Measurements from ENCODE around the gene HABP2. TPM values are rescaled to one million over a fixed set of nuclear protein-coding genes. Genes with fewer than 3 reads are reported as not detected.

The HABP2 gene
- total and polyA plus RNA-seq, 2 experiments from 2014 or later = not detected

GRCh38 chr10:113581092-113581491 is 28.2 kb downstream of the HABP2 start:
- Histone ChIP-seq H4K20me1 (replicated peaks; ENCODE audit: insufficient read depth) (no peaks in the 10 kb centered on the region; the same call in 1 of the 2 replicates), H3K4me3 (no peak overlapping the region), H2AFZ (no peak overlapping the region), H3K9me2 (ENCODE audit: insufficient read depth) (peaks cover 6% of the 10 kb centered on the region; the same call in 1 of the 2 replicates), H3K36me3 (ENCODE audit: insufficient read depth) (no peaks in the 10 kb centered on the region), H3F3A (replicated peaks; ENCODE audit: low read depth) (no peaks in the 10 kb centered on the region), H3K4me1 (ENCODE audit: insufficient read depth) (no peaks in the 10 kb centered on the region), H3K79me2 (replicated peaks; ENCODE audit: insufficient read depth) (no peaks in the 10 kb centered on the region), H3K4me2 (no peak overlapping the region), H3K27me3 (ENCODE audit: insufficient read depth) (no peaks in the 10 kb centered on the region), H3K27ac (ENCODE audit: low read depth) (no peak overlapping the region)
- ATAC-seq (no peak), DNase-seq (ENCODE audit: low spot score) (no peak)
- H3K4me1 Mint-ChIP-seq = peaks cover 5% of the 10 kb centered on the region; the same call in 2 of the 3 replicates
- H3K27me3 Mint-ChIP-seq (ENCODE audit: insufficient read depth, low read depth, poor library complexity) = peaks cover 6% of the 10 kb centered on the region
- H3K36me3 Mint-ChIP-seq (ENCODE audit: low read depth) = no peaks in the 10 kb centered on the region
- H3K4me3 Mint-ChIP-seq = no peak overlapping the region
- H3K27ac Mint-ChIP-seq = no peak overlapping the region
- H3K9me3 Mint-ChIP-seq = no peaks in the 10 kb centered on the region
- TF ChIP-seq REST (IDR thresholded peaks at IDR 0.05; ENCODE audit: unreplicated experiment) (no peak), ZNF462 (CRISPR knock-in tag; IDR thresholded peaks at IDR 0.05) (no peak), EZH2phosphoT487 (IDR thresholded peaks at IDR 0.05; ENCODE audit: unreplicated experiment) (no peak), JUNB (IDR thresholded peaks at IDR 0.05; ENCODE audit: unreplicated experiment) (no peak), ZNF331 (CRISPR knock-in tag; IDR thresholded peaks at IDR 0.05; ENCODE audit: low read depth) (no peak), POLR2AphosphoS5 (IDR thresholded peaks at IDR 0.05; ENCODE audit: low read depth) (no peak), CREB1 (CRISPR knock-in tag; IDR thresholded peaks at IDR 0.05; ENCODE audit: low read depth) (no peak), EZH2 (IDR thresholded peaks at IDR 0.05; ENCODE audit: low read depth, unreplicated experiment) (no peak)

Data from GM23338 (cell line).